Gastrocnemius medialis (tissue), 4 donors: ENCODE results near the gene ELMO1. TPM values are rescaled to one million over a fixed set of nuclear protein-coding genes. Genes with fewer than 3 reads are reported as not detected.

Source experiments
- ATAC-seq, 2 donors: fragments of 150-250 bp; one replicate each; pipeline ENCODE4 v1.9.1; 2016
- DNase-seq, 2 donors: peaks; one replicate each; pipeline ENCODE4 v3.0.0-alpha.2; 2019
- H3K27ac ChIP-seq, 4 donors: fragments of 200-600 bp; sonication (generic); 1 replicate in 1 of 4; 2 replicates in 3 of 4; pipeline ENCODE4 v1.5.1; 2016 to 2018; ENCODE audit warnings: mild to moderate bottlenecking in 2 of 4, moderate library complexity in 1 of 4
- H3K27me3 ChIP-seq, 3 donors: fragments of 200-600 bp; sonication (generic) in 2 of 3; 1 replicate in 1 of 3; 2 replicates in 2 of 3; pipeline versions ENCODE4 v1.5.1 to v1.6.0; 2016 to 2019; ENCODE audit warnings: mild to moderate bottlenecking in 1 of 3, moderate library complexity in 1 of 3
- H3K36me3 ChIP-seq, 2 donors: fragments of 200-600 bp; sonication (generic) in 1 of 2; one replicate each; pipeline ENCODE4 v1.5.1; 2017 to 2018
- H3K4me1 ChIP-seq, 2 donors: fragments of 200-600 bp; sonication (generic) in 1 of 2; one replicate each; pipeline ENCODE4 v1.5.1; 2016 to 2017; ENCODE audit warnings: mild to moderate bottlenecking in 2 of 2
- H3K4me3 ChIP-seq, 4 donors: fragments of 200-600 bp; sonication (generic) in 3 of 4; 1 replicate in 1 of 4; 2 replicates in 3 of 4; pipeline ENCODE4 v1.5.1; 2016 to 2019; ENCODE audit warnings: mild to moderate bottlenecking in 2 of 4
- H3K9me3 ChIP-seq, 3 donors: fragments of 200-600 bp; sonication (generic) in 2 of 3; 1 replicate in 1 of 3; 2 replicates in 2 of 3; pipeline ENCODE4 v1.5.1; 2016 to 2019
- POLR2A ChIP-seq, 2 donors: fragments of 450-650 bp; IDR thresholded peaks; one replicate each; pipeline ENCODE4 v1.6.1; 2017; ENCODE audit warnings: antibody characterized with exemption in 2 of 2, mild to moderate bottlenecking in 2 of 2, moderate library complexity in 2 of 2
- in situ Hi-C, 4 donors: fragments of 200-750 bp; cut with MboI; loops; one replicate each; pipeline versions ENCODE4 v1.15.0 to v1.8.0; 2017; ENCODE audit warnings: low sequenced_read_pairs in 4 of 4
- intact Hi-C: fragments of 100-400 bp; cut with DNase I; formaldehyde crosslinking; loops from one replicate; pipeline ENCODE4 v1.15.1; 2023; ENCODE audit warnings: low total_unique reads
- total RNA-seq, 4 donors: library from RNA; depleted of rRNA; stranded (reverse); fragments of >200 nt; gene quantifications; one replicate each; pipeline versions ENCODE4 v1.1.0 to v1.2.3, GENCODE V29; 2016
- TF ChIP-seq, protein P1 (sequence below), 5 experiments: fragments of 450-650 bp in 3 of 5; fragments of 200-600 bp in 2 of 5; sonication (generic) in 2 of 5; IDR thresholded peaks in 4 of 5; conservative IDR thresholded peaks in 1 of 5; 1 replicate in 4 of 5; 2 replicates in 1 of 5; pipeline ENCODE4 v1.5.1; 2016 to 2019; ENCODE audit warnings: antibody characterized with exemption in 5 of 5, mild to moderate bottlenecking in 3 of 5, moderate library complexity in 3 of 5

ELMO1 gene
- total RNA-seq, 4 donors from 2014 or later, result 8.4 to 18.9 (median 14.6) TPM

DNA sequence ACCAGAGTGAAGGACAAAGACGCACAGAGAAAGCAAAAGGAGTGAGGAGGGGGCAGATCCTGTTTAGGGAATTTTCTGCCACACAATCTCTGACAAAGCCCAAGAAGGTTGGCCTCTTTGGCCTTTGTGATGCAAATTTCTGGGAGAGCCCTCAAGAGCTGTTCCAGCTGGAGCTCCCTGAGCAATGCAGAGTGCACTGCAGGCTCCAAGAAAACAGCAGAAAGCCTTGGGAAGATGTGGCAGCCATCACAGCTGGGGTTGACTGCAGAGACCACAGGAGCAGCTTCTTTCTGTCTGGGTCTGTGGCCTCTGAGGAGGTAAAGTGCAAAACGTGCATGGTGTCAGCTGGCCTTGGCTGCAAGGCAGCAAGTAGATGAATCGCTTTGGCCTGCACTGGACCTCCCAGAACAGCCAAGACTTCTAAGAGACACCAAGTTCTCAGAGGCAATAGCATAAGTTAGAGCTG, 200.2 kb downstream of the ELMO1 start:
- Histone ChIP-seq H3K9me3 (no peaks in the 10 kb centered on the region), H3K27ac (peak overlapping the region in 2 of 4 donors; percentile 22 to 56), H3K36me3 (no peaks in the 10 kb centered on the region), H3K27me3 (no peaks in the 10 kb centered on the region), H3K4me1 (no peaks in the 10 kb centered on the region), H3K4me3 (no peak overlapping the region)
- DNase-seq (peak; percentile 26), ATAC-seq (peak; percentile 39 to 43)
- in situ Hi-C loops (loop anchor here in 1 of 4 donors (25.0 kb wide), 1 partner anchor 239 kb away; no protein-coding TSS in a partner anchor), intact Hi-C loops (no loop called here)
- TF ChIP-seq, protein P1, sequence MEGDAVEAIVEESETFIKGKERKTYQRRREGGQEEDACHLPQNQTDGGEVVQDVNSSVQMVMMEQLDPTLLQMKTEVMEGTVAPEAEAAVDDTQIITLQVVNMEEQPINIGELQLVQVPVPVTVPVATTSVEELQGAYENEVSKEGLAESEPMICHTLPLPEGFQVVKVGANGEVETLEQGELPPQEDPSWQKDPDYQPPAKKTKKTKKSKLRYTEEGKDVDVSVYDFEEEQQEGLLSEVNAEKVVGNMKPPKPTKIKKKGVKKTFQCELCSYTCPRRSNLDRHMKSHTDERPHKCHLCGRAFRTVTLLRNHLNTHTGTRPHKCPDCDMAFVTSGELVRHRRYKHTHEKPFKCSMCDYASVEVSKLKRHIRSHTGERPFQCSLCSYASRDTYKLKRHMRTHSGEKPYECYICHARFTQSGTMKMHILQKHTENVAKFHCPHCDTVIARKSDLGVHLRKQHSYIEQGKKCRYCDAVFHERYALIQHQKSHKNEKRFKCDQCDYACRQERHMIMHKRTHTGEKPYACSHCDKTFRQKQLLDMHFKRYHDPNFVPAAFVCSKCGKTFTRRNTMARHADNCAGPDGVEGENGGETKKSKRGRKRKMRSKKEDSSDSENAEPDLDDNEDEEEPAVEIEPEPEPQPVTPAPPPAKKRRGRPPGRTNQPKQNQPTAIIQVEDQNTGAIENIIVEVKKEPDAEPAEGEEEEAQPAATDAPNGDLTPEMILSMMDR (IDR thresholded peaks at IDR 0.05 in 4 of 5, conservative IDR thresholded peaks at IDR 0.05 in 1 of 5), result no peak
- TF ChIP-seq POLR2A (IDR thresholded peaks at IDR 0.05), result no peak

DNA sequence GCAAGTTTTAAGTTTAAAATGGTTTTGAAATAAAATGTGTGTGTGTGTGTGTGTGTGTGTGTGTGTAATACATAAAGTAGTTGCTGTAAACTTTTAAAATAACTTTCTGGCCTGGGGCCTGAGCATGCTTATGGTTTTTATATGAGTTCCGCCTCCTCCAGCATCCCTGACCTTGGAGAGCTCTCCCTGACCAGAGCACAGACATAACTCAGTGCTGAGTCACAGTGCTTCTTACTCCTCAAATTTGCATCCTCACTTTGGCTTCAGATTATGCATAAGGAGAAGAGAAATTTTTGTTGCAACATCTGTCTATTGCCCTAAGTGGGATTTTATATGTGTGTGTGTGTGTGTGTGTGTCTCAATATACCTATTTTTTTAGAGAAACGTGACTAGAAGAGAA, 200.8 kb downstream of the ELMO1 start:
- DNase-seq (peak in 1 of 2 donors; percentile 19), ATAC-seq (peak; percentile 57 to 62)
- in situ Hi-C loops, result loop anchor here in 1 of 4 donors (25.0 kb wide), 1 partner anchor 239 kb away; no protein-coding TSS in a partner anchor
- TF ChIP-seq, protein P1 (IDR thresholded peaks at IDR 0.05 in 4 of 5, conservative IDR thresholded peaks at IDR 0.05 in 1 of 5), result no peak
- no peak for TF ChIP-seq POLR2A (IDR thresholded peaks at IDR 0.05)
- Histone ChIP-seq H3K4me3 (no peak overlapping the region), H3K36me3 (no peaks in the 10 kb centered on the region), H3K9me3 (no peaks in the 10 kb centered on the region), H3K27me3 (no peaks in the 10 kb centered on the region), H3K27ac (peak overlapping the region in 2 of 4 donors; percentile 22 to 56), H3K4me1 (no peaks in the 10 kb centered on the region)
- intact Hi-C loops, result no loop called here

DNA sequence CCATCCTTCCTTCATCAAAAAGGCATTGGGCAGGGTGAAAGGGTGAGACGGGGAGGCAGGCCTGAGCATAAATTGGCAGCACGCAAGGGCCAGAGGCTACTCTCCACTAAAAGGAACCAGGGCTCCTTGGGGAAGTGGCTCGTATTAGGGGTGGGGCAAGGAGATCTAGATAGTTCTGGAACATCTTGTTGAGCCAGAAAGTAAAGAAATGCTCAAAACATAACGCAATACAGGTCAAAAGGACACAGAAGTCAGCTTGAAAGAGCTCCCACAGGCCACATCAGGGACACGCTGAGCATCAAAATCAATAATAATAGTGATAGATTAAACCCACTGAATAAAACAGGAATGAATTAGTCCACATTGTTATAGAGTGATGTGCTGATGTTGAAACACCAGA, 203.1 kb downstream of the ELMO1 start:
- DNase-seq (peak; percentile 18 to 53), ATAC-seq (peak; percentile 51 to 75)
- in situ Hi-C loops (loop anchor here in 1 of 4 donors (25.0 kb wide), 1 partner anchor 242 kb away; no protein-coding TSS in a partner anchor), intact Hi-C loops (no loop called here)
- Histone ChIP-seq H3K4me1 (no peaks in the 10 kb centered on the region), H3K9me3 (no peaks in the 10 kb centered on the region), H3K4me3 (no peak overlapping the region), H3K27me3 (no peaks in the 10 kb centered on the region), H3K36me3 (no peaks in the 10 kb centered on the region), H3K27ac (no peak overlapping the region)
- TF ChIP-seq, protein P1 (IDR thresholded peaks at IDR 0.05 in 4 of 5, conservative IDR thresholded peaks at IDR 0.05 in 1 of 5), result no peak
- TF ChIP-seq POLR2A (IDR thresholded peaks at IDR 0.05), result peak in 1 of 2 donors; percentile 33

DNA sequence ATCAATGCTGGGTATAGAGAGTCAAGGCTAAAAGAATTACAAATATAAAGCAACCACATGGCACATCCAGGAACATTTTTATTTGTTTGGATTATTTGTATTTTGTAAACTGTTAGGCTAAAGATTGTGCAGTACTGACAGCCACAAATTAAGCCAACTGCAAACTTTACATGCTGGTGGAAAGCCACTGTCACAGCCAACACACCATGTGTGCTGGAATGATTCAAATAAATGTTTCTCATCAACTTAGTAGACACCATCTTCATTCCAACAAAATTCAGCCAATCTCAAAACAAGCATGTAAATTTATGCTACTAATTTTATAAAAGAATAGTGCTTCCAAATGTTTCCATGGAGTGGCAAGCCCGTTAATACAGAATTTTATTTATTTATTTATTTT, 211.8 kb downstream of the ELMO1 start:
- H3K4me3 ChIP-seq, result no peak overlapping the region
- DNase-seq (no peak), ATAC-seq (no peak)
- H3K27ac ChIP-seq, result no peak overlapping the region
- intact Hi-C loops, result loop anchor here (10.0 kb wide), 3 partner anchors 208 to 598 kb away; partner anchors contain the start of gene ELMO1
- in situ Hi-C loops, result loop anchor here in 1 of 4 donors (25.0 kb wide), 1 partner anchor 250 kb away; no protein-coding TSS in a partner anchor
- H3K9me3 ChIP-seq, result no peaks in the 10 kb centered on the region
- no peaks in the 10 kb centered on the region for H3K36me3 ChIP-seq
- TF ChIP-seq POLR2A (IDR thresholded peaks at IDR 0.05), result no peak
- TF ChIP-seq, protein P1 (IDR thresholded peaks at IDR 0.05 in 4 of 5, conservative IDR thresholded peaks at IDR 0.05 in 1 of 5), result no peak
- no peaks in the 10 kb centered on the region for H3K4me1 ChIP-seq
- no peaks in the 10 kb centered on the region for H3K27me3 ChIP-seq
